KMS-11 (cell line): ENCODE results near the gene ZNRF2.

ENCODE experiments used
- H2AFZ ChIP-seq: fragments of 200-600 bp; sonication (generic); 2 replicates; pipeline ENCODE4 v1.6.1; 2016; ENCODE audit warnings: antibody characterized with exemption, mixed run types, low read depth
- H3K27ac ChIP-seq: fragments of 200-600 bp; sonication (generic); 2 replicates; pipeline ENCODE4 v1.6.1; 2016; ENCODE audit warnings: mild to moderate bottlenecking, mixed run types
- H3K27me3 ChIP-seq: fragments of 200-600 bp; sonication (generic); 2 replicates; pipeline ENCODE4 v1.6.1; 2017; ENCODE audit warnings: mild to moderate bottlenecking, low read depth, mixed run types, moderate library complexity; ENCODE audit not compliant: insufficient read depth
- H3K36me3 ChIP-seq: fragments of 200-600 bp; sonication (generic); 2 replicates; pipeline ENCODE4 v1.6.1; 2017; ENCODE audit warnings: mild to moderate bottlenecking, mixed run types; ENCODE audit not compliant: insufficient read depth
- H3K4me1 ChIP-seq: fragments of 200-600 bp; sonication (generic); 2 replicates; pipeline ENCODE4 v1.6.1; 2016; ENCODE audit warnings: mild to moderate bottlenecking, low read depth, mixed run types; ENCODE audit not compliant: poor library complexity, severe bottlenecking
- H3K4me2 ChIP-seq: fragments of 200-600 bp; sonication (generic); 2 replicates; pipeline ENCODE4 v1.7.0; 2016; ENCODE audit warnings: mild to moderate bottlenecking, mixed run types
- H3K4me3 ChIP-seq: fragments of 200-600 bp; sonication (generic); IDR thresholded peaks from 2 replicates; pipeline ENCODE4 v1.6.1; 2017; ENCODE audit warnings: low read depth, low read length, mixed read lengths; ENCODE audit not compliant: insufficient read depth
- H3K79me2 ChIP-seq: fragments of 200-600 bp; sonication (generic); 2 replicates; pipeline ENCODE4 v1.6.1; 2016; ENCODE audit warnings: low read depth, mixed run types; ENCODE audit not compliant: insufficient read depth
- H3K9ac ChIP-seq: fragments of 200-600 bp; sonication (generic); 2 replicates; pipeline ENCODE4 v1.6.1; 2016; ENCODE audit warnings: mild to moderate bottlenecking, mixed run types
- H4K20me1 ChIP-seq: fragments of 200-600 bp; sonication (generic); 2 replicates; pipeline ENCODE4 v1.6.1; 2016; ENCODE audit warnings: mild to moderate bottlenecking, mixed run types; ENCODE audit not compliant: insufficient read depth
- TF ChIP-seq, protein P1 (sequence below): fragments of 200-600 bp; sonication (generic); conservative IDR thresholded peaks from 2 replicates; pipeline ENCODE4 v1.6.1; 2017; ENCODE audit warnings: low read depth, mild to moderate bottlenecking, antibody characterized with exemption, low read length, moderate library complexity, mixed read lengths

ZNRF2 gene

DNA sequence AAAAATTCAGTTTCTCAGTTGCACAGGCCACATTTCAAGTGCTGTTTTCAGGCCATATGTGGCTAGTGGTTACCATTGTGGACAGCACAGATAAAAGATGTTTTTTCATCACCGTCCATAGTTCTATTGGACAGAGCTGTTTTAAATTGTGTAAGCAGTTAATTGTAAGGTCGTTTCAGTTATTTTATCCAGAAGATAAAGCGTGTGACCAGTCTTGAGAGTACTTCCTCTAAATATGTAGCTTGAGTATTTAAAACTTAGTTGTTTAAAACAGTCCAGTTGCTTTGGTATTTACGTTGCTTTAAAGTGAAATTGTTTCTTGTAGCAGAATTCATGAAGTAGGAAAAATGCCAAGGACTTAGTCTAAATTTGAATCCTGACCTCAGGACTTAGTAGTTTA, 66.9 kb downstream of the ZNRF2 start:
- H3K9ac ChIP-seq, result no peak overlapping the region
- H3K4me3 ChIP-seq, result no peak overlapping the region
- TF ChIP-seq, protein P1, sequence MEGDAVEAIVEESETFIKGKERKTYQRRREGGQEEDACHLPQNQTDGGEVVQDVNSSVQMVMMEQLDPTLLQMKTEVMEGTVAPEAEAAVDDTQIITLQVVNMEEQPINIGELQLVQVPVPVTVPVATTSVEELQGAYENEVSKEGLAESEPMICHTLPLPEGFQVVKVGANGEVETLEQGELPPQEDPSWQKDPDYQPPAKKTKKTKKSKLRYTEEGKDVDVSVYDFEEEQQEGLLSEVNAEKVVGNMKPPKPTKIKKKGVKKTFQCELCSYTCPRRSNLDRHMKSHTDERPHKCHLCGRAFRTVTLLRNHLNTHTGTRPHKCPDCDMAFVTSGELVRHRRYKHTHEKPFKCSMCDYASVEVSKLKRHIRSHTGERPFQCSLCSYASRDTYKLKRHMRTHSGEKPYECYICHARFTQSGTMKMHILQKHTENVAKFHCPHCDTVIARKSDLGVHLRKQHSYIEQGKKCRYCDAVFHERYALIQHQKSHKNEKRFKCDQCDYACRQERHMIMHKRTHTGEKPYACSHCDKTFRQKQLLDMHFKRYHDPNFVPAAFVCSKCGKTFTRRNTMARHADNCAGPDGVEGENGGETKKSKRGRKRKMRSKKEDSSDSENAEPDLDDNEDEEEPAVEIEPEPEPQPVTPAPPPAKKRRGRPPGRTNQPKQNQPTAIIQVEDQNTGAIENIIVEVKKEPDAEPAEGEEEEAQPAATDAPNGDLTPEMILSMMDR, result no peak
- no peaks in the 10 kb centered on the region for H4K20me1 ChIP-seq
- H3K79me2 ChIP-seq, result peaks cover 80% of the 10 kb centered on the region
- H3K36me3 ChIP-seq, result no peaks in the 10 kb centered on the region
- H3K27me3 ChIP-seq, result no peaks in the 10 kb centered on the region
- no peak overlapping the region for H3K4me2 ChIP-seq
- H3K27ac ChIP-seq, result no peak overlapping the region
- H2AFZ ChIP-seq, result no peak overlapping the region
- peaks cover 68% of the 10 kb centered on the region for H3K4me1 ChIP-seq

GRCh38 chr7:30351724-30352123, 67.3 kb downstream of the ZNRF2 start:
- Histone ChIP-seq H3K4me2 (no peak overlapping the region), H3K9ac (no peak overlapping the region), H4K20me1 (no peaks in the 10 kb centered on the region), H2AFZ (no peak overlapping the region), H3K27me3 (no peaks in the 10 kb centered on the region), H3K4me3 (no peak overlapping the region), H3K36me3 (no peaks in the 10 kb centered on the region), H3K27ac (no peak overlapping the region), H3K79me2 (peaks cover 76% of the 10 kb centered on the region), H3K4me1 (peaks cover 64% of the 10 kb centered on the region)
- TF ChIP-seq, protein P1, result no peak

DNA sequence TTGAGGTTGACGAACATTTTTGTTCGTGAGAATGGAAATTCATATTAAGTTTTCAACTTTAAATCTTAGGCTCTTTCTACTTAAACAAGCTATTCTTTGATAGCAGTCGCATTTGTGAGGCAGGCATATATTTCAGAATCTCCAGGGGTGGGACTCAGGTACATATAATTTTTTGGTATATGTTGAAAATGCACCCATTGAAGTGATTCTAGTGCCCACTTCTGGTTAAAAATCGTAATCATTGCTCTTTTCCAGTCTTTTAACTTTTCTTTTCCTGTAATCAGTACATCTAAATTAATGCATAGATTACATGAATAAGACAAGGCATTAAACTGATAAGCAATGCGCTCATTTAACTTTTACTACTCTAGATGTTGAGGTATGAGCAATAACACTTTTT, 67.8 kb downstream of the ZNRF2 start:
- no peak overlapping the region for H2AFZ ChIP-seq
- no peak overlapping the region for H3K27ac ChIP-seq
- peaks cover 71% of the 10 kb centered on the region for H3K79me2 ChIP-seq
- no peaks in the 10 kb centered on the region for H3K36me3 ChIP-seq
- TF ChIP-seq, protein P1, result no peak
- H3K9ac ChIP-seq, result no peak overlapping the region
- H3K4me3 ChIP-seq, result no peak overlapping the region
- H3K27me3 ChIP-seq, result no peaks in the 10 kb centered on the region
- no peak overlapping the region for H3K4me2 ChIP-seq
- no peaks in the 10 kb centered on the region for H4K20me1 ChIP-seq
- peaks cover 59% of the 10 kb centered on the region for H3K4me1 ChIP-seq

DNA sequence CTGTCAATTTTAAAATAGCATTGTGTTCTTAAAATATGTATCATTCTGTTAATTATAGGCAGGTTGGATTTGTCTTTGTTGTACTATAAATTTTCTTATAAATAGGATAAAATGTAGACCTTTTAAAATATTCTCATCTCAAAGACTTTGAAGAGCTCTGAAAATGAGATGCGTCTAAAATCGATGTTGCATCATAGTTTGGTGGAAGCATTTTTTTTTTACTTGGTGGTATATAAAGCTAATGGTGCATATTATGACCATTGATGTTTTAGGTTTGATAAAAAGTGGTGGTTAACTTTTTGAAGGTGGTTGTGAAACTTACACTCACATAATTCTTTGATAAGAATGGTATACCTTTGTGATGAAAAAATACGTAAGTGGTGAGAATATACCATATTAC, 69.1 kb downstream of the ZNRF2 start:
- Histone ChIP-seq H2AFZ (no peak overlapping the region), H3K36me3 (no peaks in the 10 kb centered on the region), H4K20me1 (no peaks in the 10 kb centered on the region), H3K79me2 (peaks cover 60% of the 10 kb centered on the region), H3K4me2 (no peak overlapping the region), H3K9ac (no peak overlapping the region), H3K27me3 (no peaks in the 10 kb centered on the region), H3K27ac (no peak overlapping the region), H3K4me1 (peaks cover 48% of the 10 kb centered on the region), H3K4me3 (no peak overlapping the region)
- TF ChIP-seq, protein P1, result no peak
